AG04450 (cell line): ENCODE measurements around the gene CFLAR. TPM values are rescaled to one million over a fixed set of nuclear protein-coding genes. Genes with fewer than 3 reads are reported as not detected.

Source experiments
- CTCF ChIA-PET: fragments of 300-600, 350-600 bp; formaldehyde crosslinking; extraction: SDS; loops from one replicate; lab custom pipeline; 2022; ENCODE audit warnings: antibody characterized with exemption, inconsistent platforms; lab: Charles Lee
- POLR2A ChIA-PET: fragments of 350-600 bp; formaldehyde crosslinking; extraction: SDS; loops from one replicate; lab custom pipeline; 2021; ENCODE audit warnings: antibody characterized with exemption, inconsistent platforms; lab: Yijun Ruan, JAX
- DNase-seq: peaks from one replicate; pipeline ENCODE4 v3.0.0-alpha.2; 2011; ENCODE audit warnings: low read depth, low spot score
- H3K27ac ChIP-seq: one replicate; pipeline ENCODE4 v1.5.1; 2012; ENCODE audit warnings: low read depth, low read length, control low read depth
- H3K27me3 ChIP-seq: one replicate; pipeline ENCODE4 v1.6.0; 2012; ENCODE audit warnings: low read length; ENCODE audit not compliant: control insufficient read depth, insufficient read depth
- H3K4me3 ChIP-seq: 2 replicates; pipeline ENCODE4 v1.5.1; 2011; ENCODE audit warnings: mild to moderate bottlenecking, low read depth, low read length, control low read depth
- H3K9me3 ChIP-seq: 2 replicates; pipeline ENCODE4 v1.5.1; 2012; ENCODE audit warnings: low read length; ENCODE audit not compliant: control insufficient read depth, insufficient read depth
- CTCF ChIP-seq: IDR thresholded peaks from 2 replicates; pipeline ENCODE4 v1.5.1; 2011; ENCODE audit warnings: low read depth, low read length, control low read depth, inconsistent platforms
- polyA plus RNA-seq: library from polyadenylated mRNA; depleted of rRNA; stranded (reverse); fragments of >200 nt; gene quantifications from 2 replicates; pipeline ENCODE4 v1.2.3, GENCODE V29; 2011

Gene CFLAR
- polyA plus RNA-seq, 1 experiment: 36.3 TPM

GRCh38 chr2:201073071-201073470, 42.9 kb upstream of the CFLAR start:
- Histone ChIP-seq H3K9me3 (no peaks in the 10 kb centered on the region; the same call in 1 of the 2 replicates), H3K4me3 (peak overlapping the region; percentile 99; the same call in 1 of the 2 replicates), H3K27ac (no peak overlapping the region), H3K27me3 (no peaks in the 10 kb centered on the region)
- ChIA-PET POLR2A (no interaction called here), CTCF (interaction anchor here (1.4 kb wide), 1 partner anchor 85 kb away, joined by 7 read pairs; no protein-coding TSS in a partner anchor)
- TF ChIP-seq CTCF: no peak
- no peak for DNase-seq

- DNase-seq: no peak
- H3K9me3 ChIP-seq: no peaks in the 10 kb centered on the region; the same call in 1 of the 2 replicates
- no peak overlapping the region for H3K27ac ChIP-seq
- H3K27me3 ChIP-seq: no peaks in the 10 kb centered on the region
- no peak for TF ChIP-seq CTCF
- no peak overlapping the region for H3K4me3 ChIP-seq
- POLR2A ChIA-PET: interaction anchor here (0.7 kb wide), 1 partner anchor 93 kb away, joined by 4 read pairs; no protein-coding TSS in a partner anchor
- CTCF ChIA-PET: no interaction called here
These were observed 41.0 kb upstream of the CFLAR start for GRCh38 chr2:201074996-201075395.

- POLR2A ChIA-PET: no interaction called here
- Histone ChIP-seq H3K27me3 (no peaks in the 10 kb centered on the region), H3K9me3 (no peaks in the 10 kb centered on the region), H3K4me3 (no peak overlapping the region), H3K27ac (no peak overlapping the region)
- CTCF ChIA-PET: interaction anchor here (1.5 kb wide), 1 partner anchor 73 kb away, joined by 3 read pairs; no protein-coding TSS in a partner anchor
- no peak for TF ChIP-seq CTCF
- DNase-seq: no peak
These were observed 31.1 kb upstream of the CFLAR start for GRCh38 chr2:201084863-201085262.

- no peak for DNase-seq
- ChIA-PET CTCF (interaction anchor here (0.7 to 1.6 kb wide), 4 partner anchors 22 to 142 kb away, joined by 3 to 10 read pairs (median 3); no protein-coding TSS in a partner anchor), POLR2A (no interaction called here)
- H3K27me3 ChIP-seq: no peaks in the 10 kb centered on the region
- H3K4me3 ChIP-seq: no peak overlapping the region
- H3K27ac ChIP-seq: no peak overlapping the region
- TF ChIP-seq CTCF: no peak
- no peaks in the 10 kb centered on the region for H3K9me3 ChIP-seq
These were observed 25.4 kb upstream of the CFLAR start for GRCh38 chr2:201090574-201090973.

- ChIA-PET CTCF (interaction anchor here (1.0 kb wide), 1 partner anchor 65 kb away, joined by 3 read pairs; no protein-coding TSS in a partner anchor), POLR2A (no interaction called here)
- no peak overlapping the region for H3K27ac ChIP-seq
- TF ChIP-seq CTCF: no peak
- H3K4me3 ChIP-seq: no peak overlapping the region
- H3K9me3 ChIP-seq: no peaks in the 10 kb centered on the region
- DNase-seq: no peak
- H3K27me3 ChIP-seq: no peaks in the 10 kb centered on the region
These were observed 22.4 kb upstream of the CFLAR start for GRCh38 chr2:201093573-201093972.
